NCI-H1694 treated with DMSO at 0.1 percent for 48 hours (cell line): ENCODE data around the gene SIK2.

Experiments used
- DNase-seq: peaks from one replicate; lab custom pipeline; 2025; lab: John Stamatoyannopoulos, UW

Gene SIK2

GRCh38 chr11:111730871-111731591 is 128.8 kb downstream of the SIK2 start:
- DNase-seq: no peak

- no peak for DNase-seq
Observed at GRCh38 chr11:111731821-111732220, 129.6 kb downstream of the SIK2 start.

GRCh38 chr11:111733016-111733415 is 130.8 kb downstream of the SIK2 start:
- DNase-seq: no peak

GRCh38 chr11:111733611-111734088 is 131.4 kb downstream of the SIK2 start:
- DNase-seq: no peak

- DNase-seq: no peak
Observed at GRCh38 chr11:111734101-111734953, 132.1 kb downstream of the SIK2 start.

- DNase-seq: no peak
Observed at GRCh38 chr11:111734954-111735261, 132.7 kb downstream of the SIK2 start.

- peak; percentile 57 for DNase-seq
Observed at GRCh38 chr11:111735262-111736116, 133.2 kb downstream of the SIK2 start.

- no peak for DNase-seq
Observed at GRCh38 chr11:111736181-111736590, 133.9 kb downstream of the SIK2 start.

- DNase-seq: no peak
Observed at GRCh38 chr11:111736621-111737443, 134.6 kb downstream of the SIK2 start.

- DNase-seq: no peak
Observed at GRCh38 chr11:111737444-111738210, 135.4 kb downstream of the SIK2 start.

- no peak for DNase-seq
Observed at GRCh38 chr11:111739299-111739698, 137.1 kb downstream of the SIK2 start.

- no peak for DNase-seq
Observed at GRCh38 chr11:111741751-111742150, 139.5 kb downstream of the SIK2 start.

- no peak for DNase-seq
Observed at GRCh38 chr11:111743700-111744099, 141.5 kb downstream of the SIK2 start.

- DNase-seq: no peak
Observed at GRCh38 chr11:111745719-111746504, 143.7 kb downstream of the SIK2 start.

GRCh38 chr11:111748035-111748804 is 146.0 kb downstream of the SIK2 start:
- DNase-seq: no peak

GRCh38 chr11:111749646-111750045 is 147.4 kb downstream of the SIK2 start:
- no peak for DNase-seq

GRCh38 chr11:111756097-111756496 is 153.8 kb downstream of the SIK2 start:
- no peak for DNase-seq

GRCh38 chr11:111759376-111759775 is 157.1 kb downstream of the SIK2 start:
- no peak for DNase-seq

- no peak for DNase-seq
Observed at GRCh38 chr11:111759778-111760407, 157.6 kb downstream of the SIK2 start.
